GM23338 (cell line): ENCODE data around the gene OR4D5.

Experiments used
- CREB1 ChIP-seq: fragments of 250-450 bp; sonication (Bioruptor Pico); IDR thresholded peaks from 2 replicates; pipeline ENCODE4 v1.5.0; 2020; ENCODE audit warnings: low read depth, mild to moderate bottlenecking, moderate library complexity
- CTCF ChIP-seq, 2 experiments: fragments of 200-600 bp in 1 of 2; sonication (generic) in 1 of 2; conservative IDR thresholded peaks; 2 replicates each; pipeline versions ENCODE4 v1.5.1 to v1.6.1; 2016 to 2017; ENCODE audit warnings: antibody characterized with exemption in 2 of 2, low read depth in 2 of 2, mild to moderate bottlenecking in 2 of 2, moderate library complexity in 1 of 2
- ETS1 ChIP-seq: IDR thresholded peaks from 2 replicates; pipeline ENCODE4 v1.6.1; 2016; ENCODE audit warnings: antibody characterized with exemption
- EZH2 ChIP-seq: fragments of 200-600 bp; sonication (generic); IDR thresholded peaks from one replicate; pipeline ENCODE4 v1.8.0; 2017; ENCODE audit warnings: antibody characterized with exemption, mild to moderate bottlenecking, low read depth; ENCODE audit not compliant: unreplicated experiment
- EZH2phosphoT487 ChIP-seq: fragments of 200-600 bp; sonication (generic); IDR thresholded peaks from one replicate; pipeline ENCODE4 v1.8.1; 2018; ENCODE audit warnings: antibody characterized with exemption; ENCODE audit not compliant: unreplicated experiment
- JUNB ChIP-seq: IDR thresholded peaks from one replicate; pipeline ENCODE4 v1.6.1; 2016; ENCODE audit warnings: antibody characterized with exemption; ENCODE audit not compliant: unreplicated experiment
- NANOG ChIP-seq: IDR thresholded peaks from 2 replicates; pipeline ENCODE4 v1.6.1; 2016; ENCODE audit warnings: antibody characterized with exemption, borderline replicate concordance
- POLR2AphosphoS5 ChIP-seq: IDR thresholded peaks from 2 replicates; pipeline ENCODE4 v1.6.1; 2016; ENCODE audit warnings: antibody characterized with exemption, low read depth
- REST ChIP-seq: IDR thresholded peaks from one replicate; pipeline ENCODE4 v1.6.1; 2018; ENCODE audit warnings: antibody characterized with exemption; ENCODE audit not compliant: unreplicated experiment
- ZNF114 ChIP-seq: fragments of 250-450 bp; sonication (Bioruptor Pico); IDR thresholded peaks from 2 replicates; pipeline ENCODE4 v1.5.0; 2020; ENCODE audit warnings: mild to moderate bottlenecking, moderate library complexity
- ZNF331 ChIP-seq: fragments of 250-450 bp; sonication (Bioruptor Pico); IDR thresholded peaks from 2 replicates; pipeline ENCODE4 v1.5.0; 2020; ENCODE audit warnings: low read depth, mild to moderate bottlenecking, moderate library complexity
- ZNF462 ChIP-seq: fragments of 250-450 bp; sonication (Bioruptor Pico); IDR thresholded peaks from 2 replicates; pipeline ENCODE4 v1.5.0; 2020; ENCODE audit warnings: mild to moderate bottlenecking, moderate library complexity

GRCh38 chr11:123977731-123978347 is 38.4 kb downstream of the OR4D5 start, which contains the start of gene OR10S1:
- no peak for TF ChIP-seq CTCF (conservative IDR thresholded peaks at IDR 0.05; ENCODE audit: low read depth in 2 of 2)
- TF ChIP-seq EZH2phosphoT487, result no peak
- TF ChIP-seq POLR2AphosphoS5, result no peak
- TF ChIP-seq EZH2, result no peak
- no peak for TF ChIP-seq ZNF331
- TF ChIP-seq ZNF114 (CRISPR knock-in tag), result no peak
- no peak for TF ChIP-seq ZNF462 (CRISPR knock-in tag)
- no peak for TF ChIP-seq CREB1 (CRISPR knock-in tag)
- TF ChIP-seq REST, result no peak
- no peak for TF ChIP-seq ETS1
- TF ChIP-seq JUNB, result no peak
- no peak for TF ChIP-seq NANOG
